WTC11 (cell line): Measurements from ENCODE around the gene BACE2. TPM values are rescaled to one million over a fixed set of nuclear protein-coding genes. Genes with fewer than 3 reads are reported as not detected.

ENCODE experiments used
- ATAC-seq: fragments of 200-7000 bp; cut with Tn5 transposase; 2 replicates; pipeline ENCODE4 v1.10.0; 2021; ENCODE audit warnings: mild to moderate bottlenecking, moderate library complexity
- CTCF ChIA-PET: fragments of 300-600 bp; sonication (Branson Sonifier 250); formaldehyde crosslinking; loops from one replicate; lab custom pipeline; 2021; ENCODE audit warnings: antibody characterized with exemption; lab: Charles Lee
- POLR2A ChIA-PET: fragments of 350-600 bp; sonication (Branson Sonifier 250); formaldehyde crosslinking; loops from one replicate; lab custom pipeline; 2021; ENCODE audit warnings: antibody characterized with exemption; lab: Charles Lee
- DNase-seq: peaks from one replicate; pipeline ENCODE4 v3.0.0; 2021; ENCODE audit warnings: low spot score
- H3K27ac Mint-ChIP-seq: 2 replicates; pipeline ENCODE4 v1.8.0; 2021; ENCODE audit warnings: mixed read lengths
- H3K27me3 Mint-ChIP-seq: 2 replicates; pipeline ENCODE4 v1.8.0; 2021; ENCODE audit warnings: low read depth, mild to moderate bottlenecking, moderate library complexity, mixed read lengths
- H3K36me3 Mint-ChIP-seq: 2 replicates; pipeline ENCODE4 v1.8.0; 2021; ENCODE audit warnings: mixed read lengths
- H3K4me1 Mint-ChIP-seq: 2 replicates; pipeline ENCODE4 v1.8.0; 2022; ENCODE audit warnings: mixed read lengths
- H3K4me3 Mint-ChIP-seq: 2 replicates; pipeline ENCODE4 v1.8.0; 2021; ENCODE audit warnings: mild to moderate bottlenecking, moderate library complexity, mixed read lengths
- H3K9me3 Mint-ChIP-seq: 2 replicates; pipeline ENCODE4 v1.8.0; 2021; ENCODE audit warnings: mixed read lengths
- AR ChIP-seq: fragments of 250-450 bp; sonication (Bioruptor Pico); IDR thresholded peaks from 2 replicates; pipeline ENCODE4 v1.9.0; 2021; ENCODE audit warnings: mild to moderate bottlenecking
- E2F5 ChIP-seq: sonication (generic); formaldehyde crosslinking; IDR thresholded peaks from 2 replicates; pipeline ENCODE4 v1.8.1; 2022; ENCODE audit warnings: mild to moderate bottlenecking, moderate library complexity, missing genetic modification reagents
- ELF4 ChIP-seq: sonication (generic); formaldehyde crosslinking; IDR thresholded peaks from 2 replicates; pipeline ENCODE4 v1.8.1; 2022; ENCODE audit warnings: low read depth, mild to moderate bottlenecking, moderate library complexity, missing genetic modification reagents
- ESRRA ChIP-seq: sonication (generic); formaldehyde crosslinking; IDR thresholded peaks from 2 replicates; pipeline ENCODE4 v1.8.1; 2022; ENCODE audit warnings: mild to moderate bottlenecking, missing genetic modification reagents, borderline replicate concordance
- FOXJ3 ChIP-seq: sonication (generic); formaldehyde crosslinking; IDR thresholded peaks from 2 replicates; pipeline ENCODE4 v1.9.0; 2021; ENCODE audit warnings: missing genetic modification reagents, mild to moderate bottlenecking, borderline replicate concordance
- FOXK1 ChIP-seq: sonication (generic); formaldehyde crosslinking; IDR thresholded peaks from 2 replicates; pipeline ENCODE4 v1.8.0; 2022; ENCODE audit warnings: mild to moderate bottlenecking, moderate library complexity, missing genetic modification reagents
- FOXP1 ChIP-seq: sonication (generic); formaldehyde crosslinking; IDR thresholded peaks from 2 replicates; pipeline ENCODE4 v1.8.0; 2022; ENCODE audit warnings: missing genetic modification reagents, mild to moderate bottlenecking, moderate library complexity, borderline replicate concordance
- GTF2I ChIP-seq: fragments of 250-450 bp; sonication (Bioruptor Pico); conservative IDR thresholded peaks from 2 replicates; pipeline ENCODE4 v1.4.0; 2021; ENCODE audit warnings: mild to moderate bottlenecking
- IRF2 ChIP-seq: sonication (generic); formaldehyde crosslinking; IDR thresholded peaks from 2 replicates; pipeline ENCODE4 v1.8.0; 2022; ENCODE audit warnings: low read depth, missing genetic modification reagents, borderline replicate concordance
- MXD4 ChIP-seq: fragments of 250-450 bp; sonication (Bioruptor Pico); IDR thresholded peaks from 2 replicates; pipeline ENCODE4 v1.8.0; 2021; ENCODE audit warnings: mild to moderate bottlenecking, moderate library complexity, borderline replicate concordance
- NR2C2 ChIP-seq: sonication (generic); formaldehyde crosslinking; IDR thresholded peaks from 2 replicates; pipeline ENCODE4 v1.8.0; 2022; ENCODE audit warnings: mild to moderate bottlenecking, missing genetic modification reagents
- PRRX2 ChIP-seq: fragments of 250-450 bp; sonication (Bioruptor Pico); IDR thresholded peaks from 2 replicates; pipeline ENCODE4 v1.8.0; 2021; ENCODE audit warnings: mild to moderate bottlenecking
- RELA ChIP-seq: sonication (generic); formaldehyde crosslinking; IDR thresholded peaks from 2 replicates; pipeline ENCODE4 v1.8.1; 2022; ENCODE audit warnings: missing genetic modification reagents, mild to moderate bottlenecking, borderline replicate concordance
- ZNF138 ChIP-seq: sonication (generic); formaldehyde crosslinking; conservative IDR thresholded peaks from 2 replicates; pipeline ENCODE4 v1.8.1; 2022; ENCODE audit warnings: mild to moderate bottlenecking, moderate library complexity, missing genetic modification reagents
- ZNF219 ChIP-seq: sonication (generic); formaldehyde crosslinking; IDR thresholded peaks from 2 replicates; pipeline ENCODE4 v1.8.0; 2023; ENCODE audit warnings: missing genetic modification reagents, mild to moderate bottlenecking, borderline replicate concordance
- ZNF263 ChIP-seq: sonication (generic); formaldehyde crosslinking; IDR thresholded peaks from 2 replicates; pipeline ENCODE4 v1.8.1; 2022; ENCODE audit warnings: low read depth, mild to moderate bottlenecking, moderate library complexity, missing genetic modification reagents
- total RNA-seq: library from RNA; stranded (reverse); gene quantifications from 3 replicates; pipeline ENCODE4 v1.2.3, GENCODE V29; 2021
- TF ChIP-seq, protein P1 (sequence below): sonication (generic); formaldehyde crosslinking; IDR thresholded peaks from 2 replicates; pipeline ENCODE4 v1.8.1; 2023; ENCODE audit warnings: mild to moderate bottlenecking, missing genetic modification reagents
- TF ChIP-seq, protein P2 (sequence below): fragments of 250-450 bp; sonication (Bioruptor Pico); IDR thresholded peaks from 2 replicates; pipeline ENCODE4 v1.9.0; 2021; ENCODE audit warnings: mild to moderate bottlenecking, borderline replicate concordance
- TF ChIP-seq, protein P3 (sequence below): fragments of 250-450 bp; sonication (Bioruptor Pico); IDR thresholded peaks from 2 replicates; pipeline ENCODE4 v1.9.0; 2021; ENCODE audit warnings: moderate library complexity, mild to moderate bottlenecking, inconsistent platforms, borderline replicate concordance
- TF ChIP-seq, protein P4 (sequence below): sonication (generic); formaldehyde crosslinking; IDR thresholded peaks from 2 replicates; pipeline ENCODE4 v1.8.0; 2022; ENCODE audit warnings: mild to moderate bottlenecking, missing genetic modification reagents

The BACE2 gene
- total RNA-seq, 1 experiment from 2014 or later: 9.8 TPM

DNA sequence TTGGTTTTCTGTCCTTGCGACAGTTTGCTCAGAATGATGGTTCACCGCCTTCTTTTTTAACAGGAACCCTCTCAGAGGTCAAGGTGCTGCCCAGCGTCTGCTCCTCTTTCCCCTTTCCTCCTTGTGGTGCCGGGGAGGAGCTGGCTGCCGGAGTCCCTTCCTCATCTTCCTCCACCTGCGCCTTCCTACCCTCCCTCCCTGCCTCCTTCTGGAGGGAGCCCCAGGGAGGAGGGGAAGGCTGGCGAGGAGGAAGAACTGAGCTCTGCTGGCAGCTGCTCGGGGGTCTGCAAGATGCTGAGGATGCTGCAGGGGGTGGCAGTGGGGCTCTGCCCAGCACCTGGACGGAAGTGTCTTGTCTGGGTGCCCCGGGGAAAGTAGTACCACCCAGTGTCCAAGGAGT, 31.2 kb downstream of the BACE2 start:
- DNase-seq: no peak
- ChIA-PET POLR2A (interaction anchor here (0.7 kb wide), 1 partner anchor 9 kb away, joined by 3 read pairs; no protein-coding TSS in a partner anchor), CTCF (interaction anchor here (1.0 to 1.3 kb wide), 5 partner anchors 13 to 170 kb away, joined by 3 to 6 read pairs (median 4); no protein-coding TSS in a partner anchor)
- Mint-ChIP-seq H3K9me3 (no peaks in the 10 kb centered on the region), H3K36me3 (no peaks in the 10 kb centered on the region), H3K27me3 (no peaks in the 10 kb centered on the region), H3K4me3 (no peak overlapping the region), H3K27ac (no peak overlapping the region), H3K4me1 (peaks cover 7% of the 10 kb centered on the region; the same call in 1 of the 2 replicates)
- no peak for TF ChIP-seq FOXJ3
- TF ChIP-seq ELF4: no peak
- no peak for TF ChIP-seq IRF2
- ATAC-seq: no peak

DNA sequence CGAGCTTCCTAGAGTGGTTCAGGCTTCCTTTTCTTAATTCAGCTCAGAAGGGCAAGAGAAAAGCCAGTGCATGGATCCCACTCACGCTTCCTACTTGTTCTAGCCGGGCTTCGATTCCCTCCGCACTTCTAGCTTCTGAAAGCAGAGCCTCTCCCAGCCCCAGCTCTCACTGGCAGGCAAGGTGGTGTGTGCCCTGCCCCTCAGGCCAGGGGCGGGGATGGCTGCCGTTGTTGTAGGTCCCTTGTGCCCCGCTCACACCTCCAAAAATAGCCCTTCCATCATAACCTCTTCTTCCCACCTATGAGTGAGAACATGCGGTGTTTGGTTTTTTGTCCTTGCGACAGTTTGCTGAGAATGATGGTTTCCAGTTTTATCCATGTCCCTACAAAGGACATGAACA, 31.6 kb downstream of the BACE2 start:
- Mint-ChIP-seq H3K4me3 (no peak overlapping the region), H3K36me3 (no peaks in the 10 kb centered on the region), H3K4me1 (peaks cover 7% of the 10 kb centered on the region; the same call in 1 of the 2 replicates), H3K27me3 (no peaks in the 10 kb centered on the region), H3K9me3 (no peaks in the 10 kb centered on the region), H3K27ac (no peak overlapping the region)
- DNase-seq (no peak), ATAC-seq (no peak)
- CTCF ChIA-PET: interaction anchor here (1.0 to 1.3 kb wide), 3 partner anchors 13 to 31 kb away, joined by 4 to 6 read pairs (median 4); no protein-coding TSS in a partner anchor
- POLR2A ChIA-PET: interaction anchor here (0.7 kb wide), 1 partner anchor 8 kb away, joined by 3 read pairs; no protein-coding TSS in a partner anchor
- no peak for TF ChIP-seq FOXK1 (CRISPR knock-in tag)
- TF ChIP-seq ESRRA: no peak
- TF ChIP-seq NR2C2: no peak
- TF ChIP-seq, protein P1, sequence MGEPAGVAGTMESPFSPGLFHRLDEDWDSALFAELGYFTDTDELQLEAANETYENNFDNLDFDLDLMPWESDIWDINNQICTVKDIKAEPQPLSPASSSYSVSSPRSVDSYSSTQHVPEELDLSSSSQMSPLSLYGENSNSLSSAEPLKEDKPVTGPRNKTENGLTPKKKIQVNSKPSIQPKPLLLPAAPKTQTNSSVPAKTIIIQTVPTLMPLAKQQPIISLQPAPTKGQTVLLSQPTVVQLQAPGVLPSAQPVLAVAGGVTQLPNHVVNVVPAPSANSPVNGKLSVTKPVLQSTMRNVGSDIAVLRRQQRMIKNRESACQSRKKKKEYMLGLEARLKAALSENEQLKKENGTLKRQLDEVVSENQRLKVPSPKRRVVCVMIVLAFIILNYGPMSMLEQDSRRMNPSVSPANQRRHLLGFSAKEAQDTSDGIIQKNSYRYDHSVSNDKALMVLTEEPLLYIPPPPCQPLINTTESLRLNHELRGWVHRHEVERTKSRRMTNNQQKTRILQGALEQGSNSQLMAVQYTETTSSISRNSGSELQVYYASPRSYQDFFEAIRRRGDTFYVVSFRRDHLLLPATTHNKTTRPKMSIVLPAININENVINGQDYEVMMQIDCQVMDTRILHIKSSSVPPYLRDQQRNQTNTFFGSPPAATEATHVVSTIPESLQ (CRISPR knock-in tag): no peak
- TF ChIP-seq ZNF263 (CRISPR knock-in tag): no peak
- no peak for TF ChIP-seq FOXJ3
- TF ChIP-seq E2F5 (CRISPR knock-in tag): no peak
- no peak for TF ChIP-seq GTF2I (CRISPR knock-in tag)
- no peak for TF ChIP-seq RELA (CRISPR knock-in tag)
- TF ChIP-seq, protein P2, sequence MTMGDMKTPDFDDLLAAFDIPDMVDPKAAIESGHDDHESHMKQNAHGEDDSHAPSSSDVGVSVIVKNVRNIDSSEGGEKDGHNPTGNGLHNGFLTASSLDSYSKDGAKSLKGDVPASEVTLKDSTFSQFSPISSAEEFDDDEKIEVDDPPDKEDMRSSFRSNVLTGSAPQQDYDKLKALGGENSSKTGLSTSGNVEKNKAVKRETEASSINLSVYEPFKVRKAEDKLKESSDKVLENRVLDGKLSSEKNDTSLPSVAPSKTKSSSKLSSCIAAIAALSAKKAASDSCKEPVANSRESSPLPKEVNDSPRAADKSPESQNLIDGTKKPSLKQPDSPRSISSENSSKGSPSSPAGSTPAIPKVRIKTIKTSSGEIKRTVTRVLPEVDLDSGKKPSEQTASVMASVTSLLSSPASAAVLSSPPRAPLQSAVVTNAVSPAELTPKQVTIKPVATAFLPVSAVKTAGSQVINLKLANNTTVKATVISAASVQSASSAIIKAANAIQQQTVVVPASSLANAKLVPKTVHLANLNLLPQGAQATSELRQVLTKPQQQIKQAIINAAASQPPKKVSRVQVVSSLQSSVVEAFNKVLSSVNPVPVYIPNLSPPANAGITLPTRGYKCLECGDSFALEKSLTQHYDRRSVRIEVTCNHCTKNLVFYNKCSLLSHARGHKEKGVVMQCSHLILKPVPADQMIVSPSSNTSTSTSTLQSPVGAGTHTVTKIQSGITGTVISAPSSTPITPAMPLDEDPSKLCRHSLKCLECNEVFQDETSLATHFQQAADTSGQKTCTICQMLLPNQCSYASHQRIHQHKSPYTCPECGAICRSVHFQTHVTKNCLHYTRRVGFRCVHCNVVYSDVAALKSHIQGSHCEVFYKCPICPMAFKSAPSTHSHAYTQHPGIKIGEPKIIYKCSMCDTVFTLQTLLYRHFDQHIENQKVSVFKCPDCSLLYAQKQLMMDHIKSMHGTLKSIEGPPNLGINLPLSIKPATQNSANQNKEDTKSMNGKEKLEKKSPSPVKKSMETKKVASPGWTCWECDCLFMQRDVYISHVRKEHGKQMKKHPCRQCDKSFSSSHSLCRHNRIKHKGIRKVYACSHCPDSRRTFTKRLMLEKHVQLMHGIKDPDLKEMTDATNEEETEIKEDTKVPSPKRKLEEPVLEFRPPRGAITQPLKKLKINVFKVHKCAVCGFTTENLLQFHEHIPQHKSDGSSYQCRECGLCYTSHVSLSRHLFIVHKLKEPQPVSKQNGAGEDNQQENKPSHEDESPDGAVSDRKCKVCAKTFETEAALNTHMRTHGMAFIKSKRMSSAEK (CRISPR knock-in tag): no peak
- no peak for TF ChIP-seq ZNF138
- TF ChIP-seq FOXP1 (CRISPR knock-in tag): no peak

GRCh38 chr21:41201385-41201784, 33.4 kb downstream of the BACE2 start:
- DNase-seq (no peak), ATAC-seq (no peak)
- ChIA-PET CTCF (interaction anchor here (0.6 to 0.9 kb wide), 2 partner anchors 9 to 26 kb away, joined by 3 read pairs; no protein-coding TSS in a partner anchor), POLR2A (no interaction called here)
- H3K36me3 Mint-ChIP-seq: no peaks in the 10 kb centered on the region
- no peaks in the 10 kb centered on the region for H3K27me3 Mint-ChIP-seq
- H3K9me3 Mint-ChIP-seq: no peaks in the 10 kb centered on the region
- no peak overlapping the region for H3K27ac Mint-ChIP-seq
- H3K4me3 Mint-ChIP-seq: no peak overlapping the region
- peaks cover 7% of the 10 kb centered on the region; the same call in 1 of the 2 replicates for H3K4me1 Mint-ChIP-seq
- TF ChIP-seq MXD4: no peak
- TF ChIP-seq, protein P3, sequence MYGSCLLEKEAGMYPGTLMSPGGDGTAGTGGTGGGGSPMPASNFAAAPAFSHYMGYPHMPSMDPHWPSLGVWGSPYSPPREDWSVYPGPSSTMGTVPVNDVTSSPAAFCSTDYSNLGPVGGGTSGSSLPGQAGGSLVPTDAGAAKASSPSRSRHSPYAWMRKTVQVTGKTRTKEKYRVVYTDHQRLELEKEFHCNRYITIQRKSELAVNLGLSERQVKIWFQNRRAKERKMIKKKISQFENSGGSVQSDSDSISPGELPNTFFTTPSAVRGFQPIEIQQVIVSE: no peak
- TF ChIP-seq ZNF219 (CRISPR knock-in tag): no peak
- TF ChIP-seq, protein P4, sequence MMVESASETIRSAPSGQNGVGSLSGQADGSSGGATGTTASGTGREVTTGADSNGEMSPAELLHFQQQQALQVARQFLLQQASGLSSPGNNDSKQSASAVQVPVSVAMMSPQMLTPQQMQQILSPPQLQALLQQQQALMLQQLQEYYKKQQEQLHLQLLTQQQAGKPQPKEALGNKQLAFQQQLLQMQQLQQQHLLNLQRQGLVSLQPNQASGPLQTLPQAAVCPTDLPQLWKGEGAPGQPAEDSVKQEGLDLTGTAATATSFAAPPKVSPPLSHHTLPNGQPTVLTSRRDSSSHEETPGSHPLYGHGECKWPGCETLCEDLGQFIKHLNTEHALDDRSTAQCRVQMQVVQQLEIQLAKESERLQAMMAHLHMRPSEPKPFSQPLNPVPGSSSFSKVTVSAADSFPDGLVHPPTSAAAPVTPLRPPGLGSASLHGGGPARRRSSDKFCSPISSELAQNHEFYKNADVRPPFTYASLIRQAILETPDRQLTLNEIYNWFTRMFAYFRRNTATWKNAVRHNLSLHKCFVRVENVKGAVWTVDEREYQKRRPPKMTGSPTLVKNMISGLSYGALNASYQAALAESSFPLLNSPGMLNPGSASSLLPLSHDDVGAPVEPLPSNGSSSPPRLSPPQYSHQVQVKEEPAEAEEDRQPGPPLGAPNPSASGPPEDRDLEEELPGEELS (CRISPR knock-in tag): no peak
- TF ChIP-seq FOXK1 (CRISPR knock-in tag): no peak
- no peak for TF ChIP-seq PRRX2 (CRISPR knock-in tag)
- TF ChIP-seq AR (CRISPR knock-in tag): no peak
